ENCODE measurements around the gene COPS9.

GRCh38 chr2:240129731-240130392 lies 6.2 kb downstream of the COPS9 start:
- TF ChIP-seq CTCF (IDR thresholded peaks at IDR 0.05), result no peak
- no peak for TF ChIP-seq POLR2A (IDR thresholded peaks at IDR 0.05)
